ENCODE measurements around the gene HLF. TPM values are rescaled to one million over a fixed set of nuclear protein-coding genes. Genes with fewer than 3 reads are reported as not detected.

HLF gene
- total and polyA plus RNA-seq, 2 experiments from 2014 or later: 0.28 TPM; not detected in 1

- H3K27me3 Mint-ChIP-seq (ENCODE audit: insufficient read depth, low read depth, poor library complexity): no peaks in the 10 kb centered on the region
- ATAC-seq (no peak), DNase-seq (ENCODE audit: low spot score) (no peak)
- H3K9me2 ChIP-seq (ENCODE audit: insufficient read depth): peaks cover 9% of the 10 kb centered on the region
- H3K4me2 ChIP-seq: no peak overlapping the region
- no peak overlapping the region for H2AFZ ChIP-seq
- H3F3A ChIP-seq (replicated peaks; ENCODE audit: low read depth): no peaks in the 10 kb centered on the region
- H3K36me3 ChIP-seq (ENCODE audit: insufficient read depth): no peaks in the 10 kb centered on the region
- H3K27ac Mint-ChIP-seq: no peak overlapping the region
- no peak overlapping the region for H3K4me3 Mint-ChIP-seq
- H3K4me1 ChIP-seq (ENCODE audit: insufficient read depth): no peaks in the 10 kb centered on the region; the same call in 1 of the 2 replicates
- no peak for TF ChIP-seq CTCF (conservative IDR thresholded peaks at IDR 0.05; ENCODE audit: low read depth in 2 of 2)
- no peak for TF ChIP-seq NANOG (IDR thresholded peaks at IDR 0.05; ENCODE audit: borderline replicate concordance)
- no peak for TF ChIP-seq EZH2phosphoT487 (IDR thresholded peaks at IDR 0.05; ENCODE audit: unreplicated experiment)
- no peak for TF ChIP-seq REST (IDR thresholded peaks at IDR 0.05; ENCODE audit: unreplicated experiment)
- TF ChIP-seq POLR2AphosphoS5 (IDR thresholded peaks at IDR 0.05; ENCODE audit: low read depth): no peak
- no peak for TF ChIP-seq ETS1 (IDR thresholded peaks at IDR 0.05)
- TF ChIP-seq EZH2 (IDR thresholded peaks at IDR 0.05; ENCODE audit: low read depth, unreplicated experiment): no peak
- peaks cover 14% of the 10 kb centered on the region for H3K4me1 Mint-ChIP-seq
- H3K27ac ChIP-seq (ENCODE audit: low read depth): no peak overlapping the region
- H3K4me3 ChIP-seq: no peak overlapping the region
- H3K36me3 Mint-ChIP-seq (ENCODE audit: low read depth): no peaks in the 10 kb centered on the region
- no peaks in the 10 kb centered on the region for H4K20me1 ChIP-seq (replicated peaks; ENCODE audit: insufficient read depth)
- no peaks in the 10 kb centered on the region for H3K79me2 ChIP-seq (replicated peaks; ENCODE audit: insufficient read depth)
- H3K27me3 ChIP-seq (ENCODE audit: insufficient read depth): no peaks in the 10 kb centered on the region
- H3K9me3 Mint-ChIP-seq: no peaks in the 10 kb centered on the region; the same call in 2 of the 3 replicates
Observed at GRCh38 chr17:55302407-55302787, 37.6 kb downstream of the HLF start.

DNA sequence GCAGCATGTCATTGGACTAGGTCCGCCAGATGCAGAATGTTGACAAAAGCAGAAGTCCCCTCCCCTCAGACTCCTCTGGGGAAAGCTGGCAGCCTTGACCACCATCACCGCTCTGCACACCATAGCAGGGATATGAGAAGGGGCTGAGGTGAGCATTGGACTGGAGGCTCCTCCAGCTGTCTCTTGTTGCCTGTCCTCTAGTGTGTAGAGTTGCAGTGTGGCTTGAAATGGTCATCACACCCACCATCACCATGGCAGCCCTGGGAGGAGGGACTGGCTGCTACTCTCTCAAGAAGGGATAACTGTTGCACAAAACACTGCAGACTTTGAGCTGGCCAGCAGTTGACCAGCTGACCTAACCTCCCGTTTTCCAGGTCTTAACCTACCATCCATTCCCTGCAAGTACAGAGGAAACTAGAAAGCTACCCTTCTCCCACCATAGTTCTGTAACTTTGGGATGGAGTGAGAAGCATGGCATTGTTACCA lies 38.3 kb downstream of the HLF start:
- peaks cover 9% of the 10 kb centered on the region for H3K9me2 ChIP-seq (ENCODE audit: insufficient read depth)
- H3K27ac Mint-ChIP-seq: no peak overlapping the region
- H3K79me2 ChIP-seq (replicated peaks; ENCODE audit: insufficient read depth): no peaks in the 10 kb centered on the region
- no peak for DNase-seq (ENCODE audit: low spot score)
- peaks cover 20% of the 10 kb centered on the region for H3K4me1 Mint-ChIP-seq
- H3K4me3 ChIP-seq: no peak overlapping the region
- no peak overlapping the region for H3K4me3 Mint-ChIP-seq
- no peak overlapping the region for H2AFZ ChIP-seq
- H3K27me3 ChIP-seq (ENCODE audit: insufficient read depth): no peaks in the 10 kb centered on the region
- no peaks in the 10 kb centered on the region; the same call in 2 of the 3 replicates for H3K9me3 Mint-ChIP-seq
- no peak for TF ChIP-seq CTCF (conservative IDR thresholded peaks at IDR 0.05; ENCODE audit: low read depth in 2 of 2)
- TF ChIP-seq CREB1 (CRISPR knock-in tag; IDR thresholded peaks at IDR 0.05; ENCODE audit: low read depth): no peak
- H3K36me3 Mint-ChIP-seq (ENCODE audit: low read depth): no peaks in the 10 kb centered on the region
- no peak for ATAC-seq
- H3K27me3 Mint-ChIP-seq (ENCODE audit: insufficient read depth, low read depth, poor library complexity): no peaks in the 10 kb centered on the region
- no peaks in the 10 kb centered on the region for H3K36me3 ChIP-seq (ENCODE audit: insufficient read depth)
- no peaks in the 10 kb centered on the region for H4K20me1 ChIP-seq (replicated peaks; ENCODE audit: insufficient read depth)
- H3K4me2 ChIP-seq: no peak overlapping the region
- H3K4me1 ChIP-seq (ENCODE audit: insufficient read depth): no peaks in the 10 kb centered on the region; the same call in 1 of the 2 replicates
- H3K27ac ChIP-seq (ENCODE audit: low read depth): no peak overlapping the region
- H3F3A ChIP-seq (replicated peaks; ENCODE audit: low read depth): no peaks in the 10 kb centered on the region

All from GM23338 (cell line).